Trophoblast cell (in vitro differentiated cells and primary cell): ENCODE results near the gene IRAK1.

Experiments used
- DNase-seq, 2 donors: peaks; one replicate each; pipeline ENCODE4 v3.0.0-alpha.2; 2016
- H2AFZ ChIP-seq: 2 replicates; pipeline ENCODE4 v1.6.1; 2013; ENCODE audit warnings: low read length, moderate library complexity, mild to moderate bottlenecking; ENCODE audit not compliant: insufficient read depth, poor library complexity
- H2AK5ac ChIP-seq: 2 replicates; pipeline ENCODE4 v1.6.1; 2013; ENCODE audit warnings: mild to moderate bottlenecking, low read length
- H2BK120ac ChIP-seq: 2 replicates; pipeline ENCODE4 v1.6.1; 2013; ENCODE audit warnings: low read length, mild to moderate bottlenecking, moderate library complexity; ENCODE audit not compliant: insufficient read depth, poor library complexity
- H2BK12ac ChIP-seq: 2 replicates; pipeline ENCODE4 v1.6.1; 2013; ENCODE audit warnings: mild to moderate bottlenecking, low read length, moderate library complexity
- H2BK5ac ChIP-seq: 2 replicates; pipeline ENCODE4 v1.6.1; 2013; ENCODE audit warnings: low read length, low read depth, moderate library complexity, mild to moderate bottlenecking; ENCODE audit not compliant: poor library complexity
- H3K14ac ChIP-seq: 2 replicates; pipeline ENCODE4 v1.6.1; 2013; ENCODE audit warnings: mild to moderate bottlenecking, low read length
- H3K18ac ChIP-seq: 2 replicates; pipeline ENCODE4 v1.6.1; 2013; ENCODE audit warnings: mild to moderate bottlenecking, low read length
- H3K23ac ChIP-seq: 2 replicates; pipeline ENCODE4 v1.6.1; 2013; ENCODE audit warnings: low read length
- H3K27ac ChIP-seq: 2 replicates; pipeline ENCODE4 v1.5.1; 2013; ENCODE audit warnings: low read depth, mild to moderate bottlenecking, inconsistent platforms, low read length, moderate library complexity
- H3K27me3 ChIP-seq: 2 replicates; pipeline ENCODE4 v1.6.1; 2013; ENCODE audit warnings: inconsistent platforms, mild to moderate bottlenecking, low read length, moderate library complexity; ENCODE audit not compliant: insufficient read depth
- H3K36me3 ChIP-seq, 2 experiments: 1 replicate in 1 of 2; 2 replicates in 1 of 2; pipeline ENCODE4 v1.6.1; 2013; ENCODE audit warnings: low read length in 2 of 2, mild to moderate bottlenecking in 2 of 2, moderate library complexity in 1 of 2; ENCODE audit not compliant: insufficient read depth in 2 of 2, control insufficient read depth in 1 of 2
- H3K4ac ChIP-seq: 2 replicates; pipeline ENCODE4 v1.6.1; 2013; ENCODE audit warnings: low read depth, mild to moderate bottlenecking, low read length, moderate library complexity
- H3K4me1 ChIP-seq, 2 experiments: 1 replicate in 1 of 2; 2 replicates in 1 of 2; pipeline ENCODE4 v1.6.1; 2013; ENCODE audit warnings: low read length in 2 of 2, mild to moderate bottlenecking in 2 of 2, moderate library complexity in 1 of 2; ENCODE audit not compliant: insufficient read depth in 2 of 2, control insufficient read depth in 1 of 2
- H3K4me2 ChIP-seq: 2 replicates; pipeline ENCODE4 v1.6.1; 2013; ENCODE audit warnings: inconsistent platforms, mild to moderate bottlenecking, low read length, moderate library complexity
- H3K4me3 ChIP-seq: 2 replicates; pipeline ENCODE4 v1.5.1; 2013; ENCODE audit warnings: mild to moderate bottlenecking, low read depth, low read length, inconsistent platforms
- H3K79me1 ChIP-seq: one replicate; pipeline ENCODE4 v1.6.1; 2013; ENCODE audit warnings: low read length
- H3K79me2 ChIP-seq: 2 replicates; pipeline ENCODE4 v1.6.1; 2013; ENCODE audit warnings: low read length, mild to moderate bottlenecking; ENCODE audit not compliant: control insufficient read depth, insufficient read depth, poor library complexity
- H3K9ac ChIP-seq: 2 replicates; pipeline ENCODE4 v1.6.1; 2013; ENCODE audit warnings: mild to moderate bottlenecking, low read length
- H3K9me3 ChIP-seq: 2 replicates; pipeline ENCODE4 v1.6.1; 2013; ENCODE audit warnings: low read depth, mild to moderate bottlenecking, control low read depth, inconsistent platforms, low read length; ENCODE audit not compliant: insufficient read depth
- H4K12ac ChIP-seq: 2 replicates; pipeline ENCODE4 v1.6.1; 2013; ENCODE audit warnings: low read depth, mild to moderate bottlenecking, low read length, moderate library complexity
- H4K8ac ChIP-seq: 2 replicates; pipeline ENCODE4 v1.6.1; 2013; ENCODE audit warnings: low read depth, mild to moderate bottlenecking, low read length, moderate library complexity
- H4K91ac ChIP-seq: one replicate; pipeline ENCODE4 v1.6.1; 2013; ENCODE audit warnings: low read depth, mild to moderate bottlenecking, low read length, moderate library complexity
- WGBS: extraction: QIAGEN DNeasy Blood & Tissue Kit; methylation state at CpG from one replicate; pipeline ENCODE4 v1.1.7; 2013; ENCODE audit warnings: missing lambda C conversion rate; ENCODE audit not compliant: insufficient read length, insufficient coverage; ENCODE audit errors: extremely low coverage; 5-methylcytosine and 5-hydroxymethylcytosine counted together

IRAK1 gene

DNA sequence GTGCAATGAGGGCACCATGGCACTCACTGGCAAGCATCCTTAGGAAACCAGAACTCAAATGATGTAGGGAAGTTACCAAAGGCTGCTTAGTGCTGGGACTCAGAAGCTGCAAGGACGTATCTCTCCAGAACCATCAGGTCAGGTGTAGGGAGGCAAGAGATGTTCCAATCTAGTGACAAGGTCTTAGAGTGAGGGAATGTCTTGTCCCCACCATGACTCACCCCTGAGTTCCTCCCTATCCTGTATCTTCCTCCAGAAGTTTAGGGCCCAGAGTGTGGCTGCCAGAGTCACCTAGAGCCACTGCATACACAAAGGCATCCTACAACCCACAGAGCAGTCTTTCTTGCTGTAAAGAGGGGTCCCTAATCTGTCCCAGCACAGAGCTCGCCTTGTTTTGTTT lies 14.1 kb upstream of the IRAK1 start:
- DNase-seq, result no peak
- H4K12ac ChIP-seq, result no peak overlapping the region
- H3K4ac ChIP-seq, result no peak overlapping the region
- H3K18ac ChIP-seq, result no peak overlapping the region
- no peaks in the 10 kb centered on the region for H3K27me3 ChIP-seq
- H3K79me1 ChIP-seq, result no peaks in the 10 kb centered on the region
- no peak overlapping the region for H4K8ac ChIP-seq
- no peak overlapping the region for H4K91ac ChIP-seq
- no peak overlapping the region for H2BK5ac ChIP-seq
- H3K4me3 ChIP-seq, result no peak overlapping the region
- H3K4me1 ChIP-seq, result no peaks in the 10 kb centered on the region
- no peak overlapping the region for H2AFZ ChIP-seq
- H3K79me2 ChIP-seq, result no peaks in the 10 kb centered on the region
- H3K23ac ChIP-seq, result no peak overlapping the region
- H3K9me3 ChIP-seq, result no peaks in the 10 kb centered on the region
- H3K36me3 ChIP-seq, result peaks cover 24 to 30% of the 10 kb centered on the region in 2 experiments
- H2BK120ac ChIP-seq, result no peak overlapping the region
- no peak overlapping the region for H2BK12ac ChIP-seq
- H3K14ac ChIP-seq, result no peak overlapping the region
- no peak overlapping the region for H2AK5ac ChIP-seq
- no peak overlapping the region for H3K27ac ChIP-seq
- no peak overlapping the region for H3K9ac ChIP-seq
- no CpG with 5 or more reads among the region's 2 CpGs for WGBS
- H3K4me2 ChIP-seq, result no peak overlapping the region

DNA sequence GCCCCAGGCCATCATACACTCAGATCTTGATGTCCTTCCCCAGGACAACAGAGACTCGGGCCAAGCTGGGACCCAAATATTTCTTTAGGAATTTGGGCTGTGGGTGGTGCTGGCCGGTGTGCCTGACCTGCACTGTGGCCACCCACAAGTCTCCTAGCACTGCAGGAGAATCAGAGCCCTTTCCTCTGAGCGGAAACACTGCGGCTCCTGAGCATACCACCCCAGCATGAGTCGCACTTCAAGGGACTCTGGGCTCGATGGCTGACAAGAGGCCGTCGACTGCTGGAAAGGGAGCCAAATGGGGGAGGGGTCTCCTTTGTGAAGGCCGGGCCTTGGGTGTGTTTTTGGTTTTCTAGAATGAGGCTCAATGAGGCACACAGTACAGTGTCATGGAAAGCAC lies 13.0 kb upstream of the IRAK1 start:
- no peak overlapping the region for H3K4ac ChIP-seq
- H3K79me2 ChIP-seq, result no peaks in the 10 kb centered on the region
- no peak overlapping the region for H2BK12ac ChIP-seq
- no peak overlapping the region for H2BK120ac ChIP-seq
- H4K8ac ChIP-seq, result no peak overlapping the region
- H2BK5ac ChIP-seq, result no peak overlapping the region
- peaks cover 27 to 37% of the 10 kb centered on the region in 2 experiments for H3K36me3 ChIP-seq
- no peak overlapping the region for H2AFZ ChIP-seq
- H3K4me1 ChIP-seq, result no peaks in the 10 kb centered on the region
- H3K9ac ChIP-seq, result no peak overlapping the region
- no peak overlapping the region for H3K23ac ChIP-seq
- no CpG with 5 or more reads among the region's 9 CpGs for WGBS
- no peak overlapping the region for H3K18ac ChIP-seq
- no peaks in the 10 kb centered on the region for H3K9me3 ChIP-seq
- H3K27ac ChIP-seq, result no peak overlapping the region
- no peak overlapping the region for H3K14ac ChIP-seq
- H4K12ac ChIP-seq, result no peak overlapping the region
- no peaks in the 10 kb centered on the region for H3K27me3 ChIP-seq
- DNase-seq, result no peak
- H2AK5ac ChIP-seq, result no peak overlapping the region
- no peak overlapping the region for H4K91ac ChIP-seq
- H3K79me1 ChIP-seq, result no peaks in the 10 kb centered on the region
- no peak overlapping the region for H3K4me3 ChIP-seq
- H3K4me2 ChIP-seq, result no peak overlapping the region

DNA sequence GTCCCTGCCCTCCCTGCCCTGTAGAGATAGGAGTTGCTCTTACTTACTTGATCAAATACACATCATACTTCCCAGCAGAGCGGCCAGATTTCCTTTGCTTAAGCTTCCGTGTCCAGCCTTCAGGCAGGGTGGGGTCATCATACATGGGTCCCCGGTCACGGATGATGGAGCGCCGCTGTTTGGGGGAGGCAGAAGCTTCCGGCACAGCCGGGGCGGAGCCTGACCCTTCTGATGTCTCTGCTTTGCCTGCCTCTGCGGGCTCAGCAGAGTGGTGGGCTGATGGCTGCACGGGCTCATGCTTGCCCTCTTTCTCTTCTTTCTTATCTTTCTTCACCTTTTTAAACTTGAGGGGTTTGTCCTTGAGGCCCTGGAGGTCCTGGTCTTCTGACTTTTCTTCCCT lies 12.5 kb upstream of the IRAK1 start:
- H3K79me2 ChIP-seq, result no peaks in the 10 kb centered on the region
- H3K9ac ChIP-seq, result no peak overlapping the region
- no peaks in the 10 kb centered on the region for H3K27me3 ChIP-seq
- H4K8ac ChIP-seq, result no peak overlapping the region
- no CpG with 5 or more reads among the region's 11 CpGs for WGBS
- no peak overlapping the region for H3K23ac ChIP-seq
- H4K91ac ChIP-seq, result no peak overlapping the region
- no peak overlapping the region for H2AFZ ChIP-seq
- H3K79me1 ChIP-seq, result no peaks in the 10 kb centered on the region
- no peak for DNase-seq
- H3K27ac ChIP-seq, result no peak overlapping the region
- H3K9me3 ChIP-seq, result no peaks in the 10 kb centered on the region
- peaks cover 29 to 41% of the 10 kb centered on the region in 2 experiments for H3K36me3 ChIP-seq
- H4K12ac ChIP-seq, result no peak overlapping the region
- H2BK120ac ChIP-seq, result no peak overlapping the region
- H3K4ac ChIP-seq, result no peak overlapping the region
- no peaks in the 10 kb centered on the region for H3K4me1 ChIP-seq
- no peak overlapping the region for H3K4me2 ChIP-seq
- no peak overlapping the region for H3K18ac ChIP-seq
- H2BK12ac ChIP-seq, result no peak overlapping the region
- H3K4me3 ChIP-seq, result no peak overlapping the region
- H2BK5ac ChIP-seq, result no peak overlapping the region
- no peak overlapping the region for H3K14ac ChIP-seq
- H2AK5ac ChIP-seq, result no peak overlapping the region

DNA sequence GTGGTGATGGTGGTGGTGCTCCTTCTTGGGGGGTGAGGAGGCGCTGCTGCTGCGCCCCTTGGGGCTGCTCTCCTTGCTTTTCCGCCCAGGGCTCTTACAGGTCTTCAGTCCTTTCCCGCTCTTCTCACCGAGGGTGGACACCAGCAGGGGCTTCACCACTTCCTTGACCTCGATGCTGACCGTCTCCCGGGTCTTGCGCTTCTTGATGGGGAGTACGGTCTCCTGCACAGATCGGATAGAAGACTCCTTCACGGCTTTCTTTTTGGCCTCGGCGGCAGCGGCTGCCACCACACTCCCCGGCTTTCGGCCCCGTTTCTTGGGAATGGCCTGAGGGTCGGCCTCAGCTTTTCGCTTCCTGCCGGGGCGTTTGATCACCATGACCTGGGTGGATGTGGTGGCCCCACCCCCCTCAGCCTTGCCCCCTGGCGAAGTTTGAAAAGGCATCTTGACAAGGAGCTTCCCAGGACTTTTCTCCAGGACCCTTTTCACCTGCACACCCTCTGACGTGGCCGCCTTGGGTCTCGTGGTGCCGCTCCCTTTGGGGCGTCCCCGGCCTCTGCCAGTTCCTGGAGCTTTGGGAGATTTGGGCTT lies 11.1 kb upstream of the IRAK1 start:
- H3K18ac ChIP-seq, result no peak overlapping the region
- no peak overlapping the region for H3K4ac ChIP-seq
- H4K8ac ChIP-seq, result no peak overlapping the region
- no peak overlapping the region for H3K27ac ChIP-seq
- H3K9ac ChIP-seq, result no peak overlapping the region
- no peak overlapping the region for H2BK12ac ChIP-seq
- no peak overlapping the region for H3K14ac ChIP-seq
- H4K12ac ChIP-seq, result no peak overlapping the region
- peaks cover 32 to 42% of the 10 kb centered on the region in 2 experiments for H3K36me3 ChIP-seq
- H3K4me3 ChIP-seq, result no peak overlapping the region
- WGBS, result no CpG with 5 or more reads among the region's 29 CpGs
- H3K79me1 ChIP-seq, result no peaks in the 10 kb centered on the region
- H2BK5ac ChIP-seq, result no peak overlapping the region
- no peaks in the 10 kb centered on the region for H3K9me3 ChIP-seq
- no peak overlapping the region for H2BK120ac ChIP-seq
- no peak overlapping the region for H3K4me2 ChIP-seq
- H2AFZ ChIP-seq, result no peak overlapping the region
- no peaks in the 10 kb centered on the region for H3K79me2 ChIP-seq
- no peak overlapping the region for H4K91ac ChIP-seq
- H3K27me3 ChIP-seq, result no peaks in the 10 kb centered on the region
- no peak overlapping the region for H2AK5ac ChIP-seq
- H3K4me1 ChIP-seq, result no peaks in the 10 kb centered on the region
- no peak overlapping the region for H3K23ac ChIP-seq
- DNase-seq, result no peak
